Spleen (tissue), 11 donors: ENCODE data around the gene ATF1. TPM values are rescaled to one million over a fixed set of nuclear protein-coding genes. Genes with fewer than 3 reads are reported as not detected.

ENCODE experiments used
- DNase-seq: peaks from one replicate; pipeline ENCODE4 v3.0.0-alpha.2; 2020
- H3K27ac ChIP-seq, 8 donors: fragments of 200-600 bp; sonication (generic) in 7 of 8; 1 replicate in 4 of 8; 2 replicates in 4 of 8; pipeline versions ENCODE4 v1.5.0 to v1.8.0; 2016 to 2021; ENCODE audit warnings: inconsistent platforms in 4 of 8, mild to moderate bottlenecking in 4 of 8, moderate library complexity in 1 of 8
- H3K27me3 ChIP-seq, 7 donors: fragments of 200-600 bp; sonication (generic) in 6 of 7; replicated peaks in 1 of 7; 1 replicate in 4 of 7; 2 replicates in 3 of 7; pipeline versions ENCODE4 v1.5.0 to v1.8.0; 2016 to 2021; ENCODE audit warnings: inconsistent platforms in 3 of 7, mild to moderate bottlenecking in 1 of 7
- H3K36me3 ChIP-seq, 6 donors: fragments of 200-600 bp; sonication (generic) in 5 of 6; 1 replicate in 4 of 6; 2 replicates in 2 of 6; pipeline versions ENCODE4 v1.5.0 to v1.8.0; 2016 to 2021; ENCODE audit warnings: inconsistent platforms in 2 of 6
- H3K4me1 ChIP-seq, 6 donors: fragments of 200-600 bp; sonication (generic) in 5 of 6; 1 replicate in 3 of 6; 2 replicates in 3 of 6; pipeline versions ENCODE4 v1.5.0 to v1.8.0; 2016 to 2021; ENCODE audit warnings: inconsistent platforms in 3 of 6
- H3K4me3 ChIP-seq, 8 donors: fragments of 200-600 bp; sonication (generic) in 7 of 8; 1 replicate in 4 of 8; 2 replicates in 4 of 8; pipeline versions ENCODE4 v1.5.0 to v1.8.0; 2016 to 2021; ENCODE audit warnings: inconsistent platforms in 4 of 8, mild to moderate bottlenecking in 4 of 8, moderate library complexity in 2 of 8
- H3K9me3 ChIP-seq, 8 donors: fragments of 200-600 bp; sonication (generic) in 7 of 8; 1 replicate in 4 of 8; 2 replicates in 4 of 8; pipeline versions ENCODE4 v1.5.0 to v1.8.0; 2016 to 2021; ENCODE audit warnings: inconsistent platforms in 4 of 8
- CTCF ChIP-seq, 11 experiments: fragments of 200-600 bp in 7 of 11; fragments of 450-650 bp in 4 of 11; sonication (generic) in 4 of 11; IDR thresholded peaks in 8 of 11; conservative IDR thresholded peaks in 3 of 11; 1 replicate in 7 of 11; 2 replicates in 4 of 11; pipeline versions ENCODE4 v1.4.0 to v1.8.0; 2016 to 2021; ENCODE audit warnings: antibody characterized with exemption in 11 of 11, inconsistent platforms in 4 of 11, mild to moderate bottlenecking in 1 of 11
- POLR2A ChIP-seq, 3 donors: fragments of 450-650 bp; IDR thresholded peaks; one replicate each; pipeline ENCODE4 v1.5.1; 2017; ENCODE audit warnings: antibody characterized with exemption in 3 of 3, mild to moderate bottlenecking in 1 of 3
- POLR2AphosphoS5 ChIP-seq, 3 donors: sonication (generic); formaldehyde crosslinking; IDR thresholded peaks; one replicate each; pipeline ENCODE4 v1.5.1; 2017; ENCODE audit warnings: antibody characterized with exemption in 3 of 3
- WGBS, 5 donors: extraction: QIAGEN DNeasy Blood & Tissue Kit in 3 of 5; methylation state at CpG; one replicate each; pipeline versions ENCODE4 v1.1.5 to v1.1.7; 2013 to 2018; 5-methylcytosine and 5-hydroxymethylcytosine counted together
- intact Hi-C: fragments of 100-400 bp; cut with DNase I; formaldehyde crosslinking; loops from one replicate; pipeline ENCODE4 v1.15.0; 2023; ENCODE audit warnings: low total_unique reads
- polyA plus RNA-seq, 3 donors: library from polyadenylated mRNA; stranded (reverse); fragments of 200-250 nt; gene quantifications; one replicate each; pipeline ENCODE4 v1.2.1, GENCODE V29; 2013
- total RNA-seq, 7 donors: library from RNA; depleted of rRNA in 3 of 7; stranded (reverse); fragments of >200 nt in 3 of 7; fragmentation: NEBNext Ultra II Directional in 4 of 7; extraction: Animal tissue kit (Norgen Biotek cat#: 25700) in 4 of 7; gene quantifications; one replicate each; pipeline versions ENCODE4 v1.1.0 to v1.2.1, GENCODE V29; 2016 to 2021
- donor health status: healthy with polysubstance abuse.
- donor health status: DM: no; HTN: no; CAD: no; lungs with moderate emphysema.
- donor health status: DM: no; HTN: no; CAD: no.
- donor health status: Bipolar disorder and iron deficiency.
- donor health status: healthy.
- donor health status: DM: no; HTN: no; CAD: no.
- donor health status: DM: yes; HTN: yes; CAD: no.

ATF1 gene
- total and polyA plus RNA-seq, 10 donors, result 10.3 to 41.7 (median 18.8) TPM

- intact Hi-C loops, result no loop called here
- Histone ChIP-seq H3K9me3 (no peaks in the 10 kb centered on the region), H3K27me3 (no peaks in the 10 kb centered on the region), H3K36me3 (peaks cover 0 to 100% (median 95%) of the 10 kb centered on the region in 6 donors), H3K4me1 (peaks cover 0 to 10% (median 0%) of the 10 kb centered on the region in 6 donors), H3K4me3 (no peak overlapping the region), H3K27ac (no peak overlapping the region)
- TF ChIP-seq CTCF (IDR thresholded peaks at IDR 0.05 in 8 of 11, conservative IDR thresholded peaks at IDR 0.05 in 3 of 11) (peak in 6 of 11 experiments; percentile 32 to 58 (median 48)), POLR2AphosphoS5 (IDR thresholded peaks at IDR 0.05) (no peak), POLR2A (IDR thresholded peaks at IDR 0.05) (no peak)
- WGBS, 5 donors, result 81 to 83% (median 83%) methylated on average over 10 of the region's 10 CpGs
- DNase-seq, result no peak
Observed at GRCh38 chr12:50734409-50735263, 29.3 kb upstream of the ATF1 start.

GRCh38 chr12:50739611-50740010, 24.3 kb upstream of the ATF1 start:
- H3K9me3 ChIP-seq, result no peaks in the 10 kb centered on the region
- peaks cover 0 to 10% (median 0%) of the 10 kb centered on the region in 6 donors for H3K4me1 ChIP-seq
- 80 to 100% (median 96%) methylated on average over 4 to 7 of the region's 7 CpGs for WGBS, 5 donors
- TF ChIP-seq POLR2AphosphoS5 (IDR thresholded peaks at IDR 0.05) (no peak), POLR2A (IDR thresholded peaks at IDR 0.05) (no peak), CTCF (IDR thresholded peaks at IDR 0.05 in 8 of 11, conservative IDR thresholded peaks at IDR 0.05 in 3 of 11) (no peak)
- DNase-seq, result no peak
- peaks cover 4 to 100% (median 98%) of the 10 kb centered on the region in 6 donors for H3K36me3 ChIP-seq
- intact Hi-C loops, result no loop called here
- H3K27me3 ChIP-seq, result no peaks in the 10 kb centered on the region
- no peak overlapping the region for H3K4me3 ChIP-seq
- H3K27ac ChIP-seq, result no peak overlapping the region

- intact Hi-C loops, result no loop called here
- Histone ChIP-seq H3K27ac (no peak overlapping the region), H3K27me3 (no peaks in the 10 kb centered on the region), H3K4me1 (peaks cover 0 to 10% (median 0%) of the 10 kb centered on the region in 6 donors), H3K36me3 (peaks cover 4 to 100% (median 98%) of the 10 kb centered on the region in 6 donors), H3K9me3 (no peaks in the 10 kb centered on the region), H3K4me3 (no peak overlapping the region)
- DNase-seq, result no peak
- 79 to 87% (median 84%) methylated on average over 2 of the region's 2 CpGs for WGBS, 5 donors
- TF ChIP-seq CTCF (IDR thresholded peaks at IDR 0.05 in 8 of 11, conservative IDR thresholded peaks at IDR 0.05 in 3 of 11), result no peak
- no peak for TF ChIP-seq POLR2A (IDR thresholded peaks at IDR 0.05)
- TF ChIP-seq POLR2AphosphoS5 (IDR thresholded peaks at IDR 0.05), result peak in 2 of 3 donors; percentile 47 to 49
Observed at GRCh38 chr12:50740307-50740706, 23.6 kb upstream of the ATF1 start.

GRCh38 chr12:50742776-50743175, 21.1 kb upstream of the ATF1 start:
- Histone ChIP-seq H3K27me3 (no peaks in the 10 kb centered on the region), H3K9me3 (no peaks in the 10 kb centered on the region), H3K27ac (no peak overlapping the region), H3K4me1 (no peaks in the 10 kb centered on the region), H3K36me3 (peaks cover 4 to 100% (median 90%) of the 10 kb centered on the region in 6 donors), H3K4me3 (no peak overlapping the region)
- no peak for DNase-seq
- intact Hi-C loops, result no loop called here
- WGBS, 5 donors, result 76 to 92% (median 88%) methylated on average over 7 of the region's 7 CpGs
- no peak for TF ChIP-seq CTCF (IDR thresholded peaks at IDR 0.05 in 8 of 11, conservative IDR thresholded peaks at IDR 0.05 in 3 of 11)
- no peak for TF ChIP-seq POLR2AphosphoS5 (IDR thresholded peaks at IDR 0.05)
- no peak for TF ChIP-seq POLR2A (IDR thresholded peaks at IDR 0.05)
